ENCODE data around the gene SYT2. TPM values are rescaled to one million over a fixed set of nuclear protein-coding genes. Genes with fewer than 3 reads are reported as not detected.

Gene SYT2
- total RNA-seq, 1 experiment from 2014 or later: 0.69 TPM

GRCh38 chr1:202691816-202692215 is 18.4 kb downstream of the SYT2 start:
- H3K4me1 ChIP-seq (ENCODE audit: insufficient read depth, low read length, poor library complexity, severe bottlenecking): no peaks in the 10 kb centered on the region
- no peak overlapping the region for H3K4me3 ChIP-seq (ENCODE audit: low read depth, low read length, poor library complexity, severe bottlenecking)
- ChIA-PET POLR2A (ENCODE audit: low non-redundant PET) (no interaction called here), CTCF (interaction anchor here (0.5 to 0.6 kb wide), 2 partner anchors 29 to 70 kb away, joined by 3 to 5 read pairs; no protein-coding TSS in a partner anchor)
- no peak for TF ChIP-seq CTCF (conservative IDR thresholded peaks at IDR 0.05; ENCODE audit: low read depth, low read length)
- no peak for TF ChIP-seq EZH2 (IDR thresholded peaks at IDR 0.05; ENCODE audit: borderline replicate concordance, low read depth, low read length, poor library complexity, severe bottlenecking)
- intact Hi-C loops (cut with micrococcal nuclease; ENCODE audit: unreplicated experiment): no loop called here
- no peak overlapping the region for H3K27ac ChIP-seq (ENCODE audit: low read depth, low read length, poor library complexity, severe bottlenecking)
- no peak for DNase-seq (ENCODE audit: low spot score)
- no peaks in the 10 kb centered on the region for H3K36me3 ChIP-seq (ENCODE audit: insufficient read depth, low read length, poor library complexity, severe bottlenecking)
- H3K9me3 ChIP-seq (ENCODE audit: low read depth, low read length, poor library complexity, severe bottlenecking): no peaks in the 10 kb centered on the region
- peaks cover 63% of the 10 kb centered on the region for H3K27me3 ChIP-seq (replicated peaks; ENCODE audit: insufficient read depth, low read depth, low read length, poor library complexity)
- BruUV-seq (replicated peaks): no TSS peak

- no peak for DNase-seq (ENCODE audit: low spot score)
- Histone ChIP-seq H3K4me1 (ENCODE audit: insufficient read depth, low read length, poor library complexity, severe bottlenecking) (no peaks in the 10 kb centered on the region), H3K27me3 (replicated peaks; ENCODE audit: insufficient read depth, low read depth, low read length, poor library complexity) (peaks cover 64% of the 10 kb centered on the region), H3K4me3 (ENCODE audit: low read depth, low read length, poor library complexity, severe bottlenecking) (no peak overlapping the region), H3K9me3 (ENCODE audit: low read depth, low read length, poor library complexity, severe bottlenecking) (no peaks in the 10 kb centered on the region), H3K27ac (ENCODE audit: low read depth, low read length, poor library complexity, severe bottlenecking) (no peak overlapping the region), H3K36me3 (ENCODE audit: insufficient read depth, low read length, poor library complexity, severe bottlenecking) (no peaks in the 10 kb centered on the region)
- TF ChIP-seq EZH2 (IDR thresholded peaks at IDR 0.05; ENCODE audit: borderline replicate concordance, low read depth, low read length, poor library complexity, severe bottlenecking) (no peak), CTCF (conservative IDR thresholded peaks at IDR 0.05; ENCODE audit: low read depth, low read length) (no peak)
- ChIA-PET CTCF (no interaction called here), POLR2A (ENCODE audit: low non-redundant PET) (no interaction called here)
- intact Hi-C loops (cut with micrococcal nuclease; ENCODE audit: unreplicated experiment): no loop called here
- BruUV-seq (replicated peaks): no TSS peak
Observed at GRCh38 chr1:202689493-202690342, 20.5 kb downstream of the SYT2 start.

GRCh38 chr1:202689082-202689481 is 21.2 kb downstream of the SYT2 start:
- no peak for DNase-seq (ENCODE audit: low spot score)
- Histone ChIP-seq H3K4me3 (ENCODE audit: low read depth, low read length, poor library complexity, severe bottlenecking) (no peak overlapping the region), H3K9me3 (ENCODE audit: low read depth, low read length, poor library complexity, severe bottlenecking) (no peaks in the 10 kb centered on the region), H3K36me3 (ENCODE audit: insufficient read depth, low read length, poor library complexity, severe bottlenecking) (no peaks in the 10 kb centered on the region), H3K27me3 (replicated peaks; ENCODE audit: insufficient read depth, low read depth, low read length, poor library complexity) (peaks cover 64% of the 10 kb centered on the region), H3K27ac (ENCODE audit: low read depth, low read length, poor library complexity, severe bottlenecking) (no peak overlapping the region), H3K4me1 (ENCODE audit: insufficient read depth, low read length, poor library complexity, severe bottlenecking) (no peaks in the 10 kb centered on the region)
- no TSS peak for BruUV-seq (replicated peaks)
- ChIA-PET CTCF (no interaction called here), POLR2A (ENCODE audit: low non-redundant PET) (no interaction called here)
- TF ChIP-seq CTCF (conservative IDR thresholded peaks at IDR 0.05; ENCODE audit: low read depth, low read length) (no peak), EZH2 (IDR thresholded peaks at IDR 0.05; ENCODE audit: borderline replicate concordance, low read depth, low read length, poor library complexity, severe bottlenecking) (no peak)
- intact Hi-C loops (cut with micrococcal nuclease; ENCODE audit: unreplicated experiment): no loop called here

All from A673 (cell line).